WTC11 (cell line): ENCODE results near the gene DCTN1. TPM values are rescaled to one million over a fixed set of nuclear protein-coding genes. Genes with fewer than 3 reads are reported as not detected.
A peak's percentile ranks its signal among the peaks of the same experiment; 100 is the strongest.

Experiments
- ATAC-seq: fragments of 200-7000 bp; cut with Tn5 transposase; 2 replicates; pipeline ENCODE4 v1.10.0; 2021; ENCODE audit warnings: mild to moderate bottlenecking, moderate library complexity
- CTCF ChIA-PET: fragments of 300-600 bp; sonication (Branson Sonifier 250); formaldehyde crosslinking; loops from one replicate; lab custom pipeline; 2021; ENCODE audit warnings: antibody characterized with exemption; lab: Charles Lee
- POLR2A ChIA-PET: fragments of 350-600 bp; sonication (Branson Sonifier 250); formaldehyde crosslinking; loops from one replicate; lab custom pipeline; 2021; ENCODE audit warnings: antibody characterized with exemption; lab: Charles Lee
- DNase-seq: peaks from one replicate; pipeline ENCODE4 v3.0.0; 2021; ENCODE audit warnings: low spot score
- H3K27ac Mint-ChIP-seq: 2 replicates; pipeline ENCODE4 v1.8.0; 2021; ENCODE audit warnings: mixed read lengths
- H3K27me3 Mint-ChIP-seq: 2 replicates; pipeline ENCODE4 v1.8.0; 2021; ENCODE audit warnings: low read depth, mild to moderate bottlenecking, moderate library complexity, mixed read lengths
- H3K36me3 Mint-ChIP-seq: 2 replicates; pipeline ENCODE4 v1.8.0; 2021; ENCODE audit warnings: mixed read lengths
- H3K4me1 Mint-ChIP-seq: 2 replicates; pipeline ENCODE4 v1.8.0; 2022; ENCODE audit warnings: mixed read lengths
- H3K4me3 Mint-ChIP-seq: 2 replicates; pipeline ENCODE4 v1.8.0; 2021; ENCODE audit warnings: mild to moderate bottlenecking, moderate library complexity, mixed read lengths
- H3K9me3 Mint-ChIP-seq: 2 replicates; pipeline ENCODE4 v1.8.0; 2021; ENCODE audit warnings: mixed read lengths
- CREB1 ChIP-seq: sonication (generic); formaldehyde crosslinking; IDR thresholded peaks from 2 replicates; pipeline ENCODE4 v1.8.0; 2023; ENCODE audit warnings: mild to moderate bottlenecking, missing genetic modification reagents
- FOXP1 ChIP-seq: sonication (generic); formaldehyde crosslinking; IDR thresholded peaks from 2 replicates; pipeline ENCODE4 v1.8.0; 2022; ENCODE audit warnings: missing genetic modification reagents, mild to moderate bottlenecking, moderate library complexity, borderline replicate concordance
- TEAD1 ChIP-seq: sonication (generic); formaldehyde crosslinking; IDR thresholded peaks from 2 replicates; pipeline ENCODE4 v1.8.0; 2022; ENCODE audit warnings: mild to moderate bottlenecking, missing genetic modification reagents
- TP53 ChIP-seq: sonication (generic); formaldehyde crosslinking; IDR thresholded peaks from 2 replicates; pipeline ENCODE4 v1.8.1; 2023; ENCODE audit warnings: mild to moderate bottlenecking, missing genetic modification reagents
- ZNF138 ChIP-seq: sonication (generic); formaldehyde crosslinking; conservative IDR thresholded peaks from 2 replicates; pipeline ENCODE4 v1.8.1; 2022; ENCODE audit warnings: mild to moderate bottlenecking, moderate library complexity, missing genetic modification reagents
- ZNF263 ChIP-seq: sonication (generic); formaldehyde crosslinking; IDR thresholded peaks from 2 replicates; pipeline ENCODE4 v1.8.1; 2022; ENCODE audit warnings: low read depth, mild to moderate bottlenecking, moderate library complexity, missing genetic modification reagents
- total RNA-seq: library from RNA; stranded (reverse); gene quantifications from 3 replicates; pipeline ENCODE4 v1.2.3, GENCODE V29; 2021
- TF ChIP-seq, protein P1 (sequence below): fragments of 250-450 bp; sonication (Bioruptor Pico); IDR thresholded peaks from 2 replicates; pipeline ENCODE4 v1.9.0; 2021; ENCODE audit warnings: moderate library complexity, mild to moderate bottlenecking, inconsistent platforms, borderline replicate concordance
- TF ChIP-seq, protein P2 (sequence below): fragments of 250-450 bp; sonication (Bioruptor Pico); IDR thresholded peaks from 2 replicates; pipeline ENCODE4 v1.8.0; 2021; ENCODE audit warnings: mild to moderate bottlenecking
- TF ChIP-seq, protein P3 (sequence below): sonication (generic); formaldehyde crosslinking; IDR thresholded peaks from 2 replicates; pipeline ENCODE4 v1.8.1; 2022; ENCODE audit warnings: mild to moderate bottlenecking, missing genetic modification reagents, moderate library complexity, borderline replicate concordance
- TF ChIP-seq, protein P4 (sequence below): sonication (generic); formaldehyde crosslinking; IDR thresholded peaks from 2 replicates; pipeline ENCODE4 v1.8.0; 2022; ENCODE audit warnings: missing genetic modification reagents

DCTN1 gene
- total RNA-seq, 1 experiment from 2014 or later = 179 TPM

DNA sequence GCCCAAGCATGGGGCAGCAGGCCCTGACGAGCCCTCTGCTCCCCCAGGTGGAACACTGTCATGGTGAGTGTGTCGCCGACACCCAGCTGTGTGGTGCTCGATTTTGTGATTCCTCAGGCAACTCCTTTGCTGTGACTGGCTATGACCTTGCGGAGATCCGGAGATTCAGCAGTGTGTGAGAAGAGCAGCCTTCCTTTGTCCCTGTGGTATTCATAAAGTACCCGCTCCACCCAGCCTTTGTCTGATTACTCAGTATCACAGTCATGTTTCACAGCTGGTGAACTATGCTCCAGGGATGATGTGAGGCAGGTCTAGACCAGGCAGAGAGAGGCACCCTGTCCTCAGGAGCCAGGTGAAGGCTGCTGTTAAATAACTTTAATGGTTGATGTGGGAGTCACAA is 45.4 kb upstream of the DCTN1 start:
- Mint-ChIP-seq H3K27ac (peak overlapping the region; percentile 69), H3K4me3 (no peak overlapping the region), H3K4me1 (peaks cover 14% of the 10 kb centered on the region), H3K27me3 (peaks cover 28% of the 10 kb centered on the region), H3K9me3 (no peaks in the 10 kb centered on the region), H3K36me3 (peaks cover 53% of the 10 kb centered on the region)
- CTCF ChIA-PET = interaction anchor here (0.9 kb wide), 1 partner anchor 91 kb away, joined by 3 read pairs; no protein-coding TSS in a partner anchor
- TF ChIP-seq, protein P1, sequence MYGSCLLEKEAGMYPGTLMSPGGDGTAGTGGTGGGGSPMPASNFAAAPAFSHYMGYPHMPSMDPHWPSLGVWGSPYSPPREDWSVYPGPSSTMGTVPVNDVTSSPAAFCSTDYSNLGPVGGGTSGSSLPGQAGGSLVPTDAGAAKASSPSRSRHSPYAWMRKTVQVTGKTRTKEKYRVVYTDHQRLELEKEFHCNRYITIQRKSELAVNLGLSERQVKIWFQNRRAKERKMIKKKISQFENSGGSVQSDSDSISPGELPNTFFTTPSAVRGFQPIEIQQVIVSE (CRISPR knock-in tag) = no peak
- no peak for TF ChIP-seq CREB1 (CRISPR knock-in tag)
- POLR2A ChIA-PET = no interaction called here
- ATAC-seq (no peak), DNase-seq (no peak)

DNA sequence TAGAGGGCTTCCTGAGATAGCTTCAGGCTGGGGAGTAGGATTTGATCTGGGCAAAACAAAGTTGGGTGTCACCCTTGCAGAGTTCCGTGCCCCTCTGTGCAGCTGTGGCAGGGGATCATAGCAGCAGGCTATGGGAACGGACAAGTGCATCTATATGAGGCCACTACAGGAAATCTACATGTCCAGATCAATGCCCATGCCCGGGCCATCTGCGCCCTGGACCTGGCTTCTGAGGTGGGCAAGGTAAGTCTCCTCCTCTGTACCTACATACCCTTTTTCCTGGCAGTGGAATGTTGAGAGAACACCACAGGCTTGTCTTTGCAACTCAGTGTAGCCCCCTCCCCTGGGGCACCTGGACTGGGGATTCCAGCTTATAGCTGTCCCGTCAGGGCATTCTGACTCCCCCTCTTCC is 44.9 kb upstream of the DCTN1 start:
- ChIA-PET POLR2A (no interaction called here), CTCF (interaction anchor here (0.6 to 0.9 kb wide), 2 partner anchors 9 to 90 kb away, joined by 3 to 4 read pairs; no protein-coding TSS in a partner anchor)
- peak overlapping the region; percentile 42 for H3K27ac Mint-ChIP-seq
- H3K4me3 Mint-ChIP-seq = no peak overlapping the region
- H3K9me3 Mint-ChIP-seq = no peaks in the 10 kb centered on the region
- H3K4me1 Mint-ChIP-seq = peaks cover 14% of the 10 kb centered on the region
- H3K27me3 Mint-ChIP-seq = peaks cover 34% of the 10 kb centered on the region
- H3K36me3 Mint-ChIP-seq = peaks cover 50% of the 10 kb centered on the region
- ATAC-seq = no peak
- TF ChIP-seq, protein P2, sequence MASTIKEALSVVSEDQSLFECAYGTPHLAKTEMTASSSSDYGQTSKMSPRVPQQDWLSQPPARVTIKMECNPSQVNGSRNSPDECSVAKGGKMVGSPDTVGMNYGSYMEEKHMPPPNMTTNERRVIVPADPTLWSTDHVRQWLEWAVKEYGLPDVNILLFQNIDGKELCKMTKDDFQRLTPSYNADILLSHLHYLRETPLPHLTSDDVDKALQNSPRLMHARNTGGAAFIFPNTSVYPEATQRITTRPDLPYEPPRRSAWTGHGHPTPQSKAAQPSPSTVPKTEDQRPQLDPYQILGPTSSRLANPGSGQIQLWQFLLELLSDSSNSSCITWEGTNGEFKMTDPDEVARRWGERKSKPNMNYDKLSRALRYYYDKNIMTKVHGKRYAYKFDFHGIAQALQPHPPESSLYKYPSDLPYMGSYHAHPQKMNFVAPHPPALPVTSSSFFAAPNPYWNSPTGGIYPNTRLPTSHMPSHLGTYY (CRISPR knock-in tag) = no peak
- TF ChIP-seq, protein P3, sequence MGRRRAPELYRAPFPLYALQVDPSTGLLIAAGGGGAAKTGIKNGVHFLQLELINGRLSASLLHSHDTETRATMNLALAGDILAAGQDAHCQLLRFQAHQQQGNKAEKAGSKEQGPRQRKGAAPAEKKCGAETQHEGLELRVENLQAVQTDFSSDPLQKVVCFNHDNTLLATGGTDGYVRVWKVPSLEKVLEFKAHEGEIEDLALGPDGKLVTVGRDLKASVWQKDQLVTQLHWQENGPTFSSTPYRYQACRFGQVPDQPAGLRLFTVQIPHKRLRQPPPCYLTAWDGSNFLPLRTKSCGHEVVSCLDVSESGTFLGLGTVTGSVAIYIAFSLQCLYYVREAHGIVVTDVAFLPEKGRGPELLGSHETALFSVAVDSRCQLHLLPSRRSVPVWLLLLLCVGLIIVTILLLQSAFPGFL (CRISPR knock-in tag) = 0 out of 2 replicates have a peak, but pooled peaks have one; percentile 14
- TF ChIP-seq, all 79 proteins: peak for 1
- DNase-seq = no peak

DNA sequence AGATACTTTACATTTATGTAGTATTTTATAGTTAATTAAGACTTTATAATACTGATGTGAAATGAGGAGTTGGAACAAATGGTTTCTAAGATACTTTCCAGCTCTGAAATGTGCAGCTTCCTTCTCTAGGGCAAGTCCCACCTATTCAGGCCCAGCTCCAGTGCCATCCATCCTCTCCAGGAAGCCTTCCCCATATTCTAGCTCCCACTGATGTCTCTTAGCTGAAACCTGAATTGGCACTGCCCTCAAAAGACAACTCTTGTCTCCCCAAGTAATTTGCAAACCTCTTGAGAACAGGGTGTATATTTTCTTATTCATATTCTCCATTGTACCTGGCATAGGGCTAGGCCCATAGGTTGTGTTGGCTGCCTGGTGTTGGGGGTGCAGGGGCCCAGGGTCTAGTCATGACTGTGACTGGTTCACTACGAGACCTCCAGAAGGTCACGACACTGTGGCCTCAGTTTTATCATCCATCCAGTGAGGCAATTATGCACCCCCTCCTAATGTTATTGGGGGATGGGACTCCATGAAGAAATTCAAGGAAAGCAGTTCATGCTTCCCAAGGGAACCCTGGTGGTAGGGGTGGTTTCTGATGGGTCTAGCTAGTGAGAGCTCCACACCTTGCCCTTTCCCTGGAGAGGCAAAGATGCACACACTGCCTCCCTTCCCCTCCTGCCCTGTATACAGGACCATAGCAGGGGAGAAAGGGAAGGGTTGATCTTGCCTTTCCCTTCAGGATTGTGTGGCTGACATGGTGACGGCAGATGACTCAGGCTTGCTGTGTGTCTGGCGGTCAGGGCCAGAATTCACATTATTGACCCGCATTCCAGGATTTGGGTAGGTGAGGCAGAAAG is 44.3 kb upstream of the DCTN1 start:
- no peaks in the 10 kb centered on the region for H3K9me3 Mint-ChIP-seq
- ATAC-seq (no peak), DNase-seq (no peak)
- H3K27ac Mint-ChIP-seq = peak overlapping the region; percentile 42
- ChIA-PET CTCF (interaction anchor here (0.6 to 0.9 kb wide), 3 partner anchors 10 to 90 kb away, joined by 3 to 4 read pairs (median 4); no protein-coding TSS in a partner anchor), POLR2A (no interaction called here)
- H3K4me3 Mint-ChIP-seq = no peak overlapping the region
- H3K4me1 Mint-ChIP-seq = peaks cover 14% of the 10 kb centered on the region
- TF ChIP-seq ZNF263 (CRISPR knock-in tag) (no peak), FOXP1 (CRISPR knock-in tag) (no peak), TP53 (0 out of 2 replicates have a peak, but pooled peaks have one; percentile 28), TEAD1 (CRISPR knock-in tag) (0 out of 2 replicates have a peak, but pooled peaks have one; percentile 47), ZNF138 (0 out of 2 replicates have a peak, but pooled peaks have one; percentile 19)
- TF ChIP-seq, protein P4, sequence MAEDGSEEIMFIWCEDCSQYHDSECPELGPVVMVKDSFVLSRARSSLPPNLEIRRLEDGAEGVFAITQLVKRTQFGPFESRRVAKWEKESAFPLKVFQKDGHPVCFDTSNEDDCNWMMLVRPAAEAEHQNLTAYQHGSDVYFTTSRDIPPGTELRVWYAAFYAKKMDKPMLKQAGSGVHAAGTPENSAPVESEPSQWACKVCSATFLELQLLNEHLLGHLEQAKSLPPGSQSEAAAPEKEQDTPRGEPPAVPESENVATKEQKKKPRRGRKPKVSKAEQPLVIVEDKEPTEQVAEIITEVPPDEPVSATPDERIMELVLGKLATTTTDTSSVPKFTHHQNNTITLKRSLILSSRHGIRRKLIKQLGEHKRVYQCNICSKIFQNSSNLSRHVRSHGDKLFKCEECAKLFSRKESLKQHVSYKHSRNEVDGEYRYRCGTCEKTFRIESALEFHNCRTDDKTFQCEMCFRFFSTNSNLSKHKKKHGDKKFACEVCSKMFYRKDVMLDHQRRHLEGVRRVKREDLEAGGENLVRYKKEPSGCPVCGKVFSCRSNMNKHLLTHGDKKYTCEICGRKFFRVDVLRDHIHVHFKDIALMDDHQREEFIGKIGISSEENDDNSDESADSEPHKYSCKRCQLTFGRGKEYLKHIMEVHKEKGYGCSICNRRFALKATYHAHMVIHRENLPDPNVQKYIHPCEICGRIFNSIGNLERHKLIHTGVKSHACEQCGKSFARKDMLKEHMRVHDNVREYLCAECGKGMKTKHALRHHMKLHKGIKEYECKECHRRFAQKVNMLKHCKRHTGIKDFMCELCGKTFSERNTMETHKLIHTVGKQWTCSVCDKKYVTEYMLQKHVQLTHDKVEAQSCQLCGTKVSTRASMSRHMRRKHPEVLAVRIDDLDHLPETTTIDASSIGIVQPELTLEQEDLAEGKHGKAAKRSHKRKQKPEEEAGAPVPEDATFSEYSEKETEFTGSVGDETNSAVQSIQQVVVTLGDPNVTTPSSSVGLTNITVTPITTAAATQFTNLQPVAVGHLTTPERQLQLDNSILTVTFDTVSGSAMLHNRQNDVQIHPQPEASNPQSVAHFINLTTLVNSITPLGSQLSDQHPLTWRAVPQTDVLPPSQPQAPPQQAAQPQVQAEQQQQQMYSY = no peak
- H3K36me3 Mint-ChIP-seq = peaks cover 43% of the 10 kb centered on the region
- H3K27me3 Mint-ChIP-seq = peaks cover 40% of the 10 kb centered on the region
